Measurements from ENCODE around the gene STEAP2.
A peak's percentile ranks its signal among the peaks of the same experiment; 100 is the strongest.

Gene STEAP2

DNA sequence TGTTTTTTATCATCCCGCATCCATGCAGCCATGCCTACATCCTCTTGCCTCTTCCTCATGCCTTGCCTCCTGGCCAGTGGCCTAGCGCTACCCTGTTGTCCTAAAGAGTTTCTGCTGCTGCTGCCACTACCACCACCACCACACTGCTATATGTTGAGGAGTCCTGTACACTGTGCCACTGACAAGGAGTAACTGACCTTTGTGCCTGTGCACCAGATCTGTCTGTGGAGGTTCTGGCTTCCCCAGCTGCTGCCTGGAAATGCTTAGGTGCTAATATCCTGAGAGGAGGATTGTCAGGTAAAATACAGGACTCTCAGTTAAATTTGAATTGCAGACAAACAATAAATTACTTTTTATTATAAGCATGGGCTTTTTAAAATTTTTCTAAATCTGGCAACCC, 26.5 kb downstream of the STEAP2 start:
- Histone ChIP-seq H3K36me3 (ENCODE audit: control insufficient read depth, insufficient read depth, low read length) (no peaks in the 10 kb centered on the region), H3K4me3 (ENCODE audit: extremely low read depth, insufficient read depth, low read length, poor library complexity, severe bottlenecking) (no peak overlapping the region), H3K27ac (ENCODE audit: low read depth, low read length, severe bottlenecking) (no peak overlapping the region), H3K4me1 (ENCODE audit: control insufficient read depth, insufficient read depth, low read length, poor library complexity, severe bottlenecking) (no peaks in the 10 kb centered on the region), H3K9me3 (ENCODE audit: control insufficient read depth, low read length) (no peaks in the 10 kb centered on the region)
- WGBS, 2 experiments (ENCODE audit: insufficient coverage in 2 of 2): 100% methylated on average over 1 to 2 of the region's 2 CpGs

- H3K36me3 ChIP-seq (ENCODE audit: control insufficient read depth, insufficient read depth, low read length): no peaks in the 10 kb centered on the region
- no peak overlapping the region for H3K27ac ChIP-seq (ENCODE audit: low read depth, low read length, severe bottlenecking)
- no peak overlapping the region for H3K4me3 ChIP-seq (ENCODE audit: extremely low read depth, insufficient read depth, low read length, poor library complexity, severe bottlenecking)
- WGBS, 2 experiments (ENCODE audit: insufficient coverage in 2 of 2): 80% methylated on average over 1 of the region's 1 CpG; no CpG with 5 or more reads in 1 of the 2 experiments
- H3K4me1 ChIP-seq (ENCODE audit: control insufficient read depth, insufficient read depth, low read length, poor library complexity, severe bottlenecking): no peaks in the 10 kb centered on the region
- H3K9me3 ChIP-seq (ENCODE audit: control insufficient read depth, low read length): no peaks in the 10 kb centered on the region
Observed at GRCh38 chr7:90238583-90238982, 27.0 kb downstream of the STEAP2 start.

DNA sequence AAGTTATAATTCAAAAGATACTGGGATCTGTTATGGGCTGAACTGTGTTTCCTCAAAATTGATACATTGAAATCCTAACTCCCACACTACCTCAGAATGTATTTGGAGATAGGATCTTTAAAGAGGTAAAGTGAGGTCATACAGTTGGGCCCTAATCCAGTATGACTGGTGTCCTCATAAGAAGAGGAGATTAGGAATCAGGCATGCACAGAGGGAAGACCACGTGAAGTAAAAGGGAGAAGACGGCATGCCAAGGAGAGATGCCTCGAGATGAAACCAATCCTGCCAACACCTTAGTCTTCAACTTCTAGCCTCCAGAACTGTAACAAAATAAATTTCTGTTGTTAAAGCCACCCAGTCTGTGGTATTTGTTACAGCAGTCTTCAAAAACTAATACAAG, 27.5 kb downstream of the STEAP2 start:
- Histone ChIP-seq H3K9me3 (ENCODE audit: control insufficient read depth, low read length) (no peaks in the 10 kb centered on the region), H3K36me3 (ENCODE audit: control insufficient read depth, insufficient read depth, low read length) (no peaks in the 10 kb centered on the region), H3K4me3 (ENCODE audit: extremely low read depth, insufficient read depth, low read length, poor library complexity, severe bottlenecking) (no peak overlapping the region), H3K4me1 (ENCODE audit: control insufficient read depth, insufficient read depth, low read length, poor library complexity, severe bottlenecking) (no peaks in the 10 kb centered on the region), H3K27ac (ENCODE audit: low read depth, low read length, severe bottlenecking) (no peak overlapping the region)
- WGBS, 2 experiments (ENCODE audit: insufficient coverage in 2 of 2): 100% methylated on average over 1 of the region's 3 CpGs; no CpG with 5 or more reads in 1 of the 2 experiments

- H3K4me3 ChIP-seq (ENCODE audit: extremely low read depth, insufficient read depth, low read length, poor library complexity, severe bottlenecking): no peak overlapping the region
- H3K27ac ChIP-seq (ENCODE audit: low read depth, low read length, severe bottlenecking): no peak overlapping the region
- no peaks in the 10 kb centered on the region for H3K4me1 ChIP-seq (ENCODE audit: control insufficient read depth, insufficient read depth, low read length, poor library complexity, severe bottlenecking)
- no peaks in the 10 kb centered on the region for H3K36me3 ChIP-seq (ENCODE audit: control insufficient read depth, insufficient read depth, low read length)
- no peaks in the 10 kb centered on the region for H3K9me3 ChIP-seq (ENCODE audit: control insufficient read depth, low read length)
- 47 to 93% methylated on average over 2 to 6 of the region's 9 CpGs for WGBS, 2 experiments (ENCODE audit: insufficient coverage in 2 of 2)
Observed at GRCh38 chr7:90239625-90240228, 28.2 kb downstream of the STEAP2 start.

DNA sequence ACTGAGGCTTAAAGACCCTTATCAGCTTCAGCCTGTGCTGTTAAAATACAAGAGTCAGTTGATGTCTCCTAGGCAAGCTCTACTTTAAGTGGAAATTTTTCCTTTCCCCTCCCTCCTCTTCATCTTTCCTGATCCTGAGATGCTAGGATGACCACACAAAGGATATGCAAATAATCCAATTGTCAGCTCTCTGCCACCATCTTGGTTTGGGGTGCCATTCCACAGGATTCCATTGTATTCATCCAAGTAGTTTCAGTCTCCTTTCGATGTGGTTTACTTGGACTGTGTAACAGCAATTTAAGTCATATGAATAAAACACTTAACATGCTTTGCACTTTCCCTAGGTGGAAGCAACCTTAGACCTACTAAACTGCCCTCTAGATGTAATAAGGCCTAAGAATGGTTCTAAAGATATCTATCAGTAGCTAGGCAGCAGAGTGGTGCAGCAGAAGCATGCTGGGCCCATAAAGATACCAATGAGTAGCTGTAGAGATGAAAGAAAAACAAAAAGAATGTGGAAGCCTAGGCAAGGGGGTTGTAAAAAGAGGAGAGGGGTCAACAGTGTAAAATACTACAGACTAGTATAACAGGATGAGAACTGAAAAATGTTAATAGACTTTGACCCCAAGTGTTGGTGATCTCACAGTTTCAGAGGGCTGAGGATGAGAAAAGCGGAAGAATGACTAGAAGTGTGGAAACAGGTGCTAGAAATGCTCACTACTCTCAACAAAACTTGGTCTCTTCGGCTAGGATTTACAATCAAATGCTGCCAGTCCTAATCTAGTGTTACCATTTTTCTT, 31.0 kb downstream of the STEAP2 start:
- H3K36me3 ChIP-seq (ENCODE audit: control insufficient read depth, insufficient read depth, low read length): no peaks in the 10 kb centered on the region
- 89% methylated on average over 2 of the region's 3 CpGs; no CpG with 5 or more reads in 1 of the 2 experiments for WGBS, 2 experiments (ENCODE audit: insufficient coverage in 2 of 2)
- no peaks in the 10 kb centered on the region for H3K9me3 ChIP-seq (ENCODE audit: control insufficient read depth, low read length)
- H3K27ac ChIP-seq (ENCODE audit: low read depth, low read length, severe bottlenecking): no peak overlapping the region
- no peak overlapping the region for H3K4me3 ChIP-seq (ENCODE audit: extremely low read depth, insufficient read depth, low read length, poor library complexity, severe bottlenecking)
- H3K4me1 ChIP-seq (ENCODE audit: control insufficient read depth, insufficient read depth, low read length, poor library complexity, severe bottlenecking): peaks cover 10% of the 10 kb centered on the region

- no peak overlapping the region for H3K27ac ChIP-seq (ENCODE audit: low read depth, low read length, severe bottlenecking)
- peaks cover 10% of the 10 kb centered on the region for H3K4me1 ChIP-seq (ENCODE audit: control insufficient read depth, insufficient read depth, low read length, poor library complexity, severe bottlenecking)
- no peak overlapping the region for H3K4me3 ChIP-seq (ENCODE audit: extremely low read depth, insufficient read depth, low read length, poor library complexity, severe bottlenecking)
- 63% methylated on average over 1 of the region's 1 CpG; no CpG with 5 or more reads in 1 of the 2 experiments for WGBS, 2 experiments (ENCODE audit: insufficient coverage in 2 of 2)
- H3K9me3 ChIP-seq (ENCODE audit: control insufficient read depth, low read length): no peaks in the 10 kb centered on the region
- no peaks in the 10 kb centered on the region for H3K36me3 ChIP-seq (ENCODE audit: control insufficient read depth, insufficient read depth, low read length)
Observed at GRCh38 chr7:90243556-90243955, 32.0 kb downstream of the STEAP2 start.

- no peak overlapping the region for H3K27ac ChIP-seq (ENCODE audit: low read depth, low read length, severe bottlenecking)
- 8 to 20% methylated on average over 1 to 2 of the region's 6 CpGs for WGBS, 2 experiments (ENCODE audit: insufficient coverage in 2 of 2)
- no peaks in the 10 kb centered on the region for H3K9me3 ChIP-seq (ENCODE audit: control insufficient read depth, low read length)
- no peaks in the 10 kb centered on the region for H3K36me3 ChIP-seq (ENCODE audit: control insufficient read depth, insufficient read depth, low read length)
- H3K4me3 ChIP-seq (ENCODE audit: extremely low read depth, insufficient read depth, low read length, poor library complexity, severe bottlenecking): peak overlapping the region; percentile 64
- peaks cover 10% of the 10 kb centered on the region for H3K4me1 ChIP-seq (ENCODE audit: control insufficient read depth, insufficient read depth, low read length, poor library complexity, severe bottlenecking)
Observed at GRCh38 chr7:90244565-90244908, 33.0 kb downstream of the STEAP2 start.

- WGBS, 2 experiments (ENCODE audit: insufficient coverage in 2 of 2): 0 to 1% methylated on average over 45 to 47 of the region's 59 CpGs
- H3K4me3 ChIP-seq (ENCODE audit: extremely low read depth, insufficient read depth, low read length, poor library complexity, severe bottlenecking): peak within 1 kb of the TSS; percentile 64
- H3K27ac ChIP-seq (ENCODE audit: low read depth, low read length, severe bottlenecking): peak within 1 kb of the TSS; percentile 73
- H3K9me3 ChIP-seq (ENCODE audit: control insufficient read depth, low read length): no peaks in the 10 kb centered on the region
- no peaks in the 10 kb centered on the region for H3K36me3 ChIP-seq (ENCODE audit: control insufficient read depth, insufficient read depth, low read length)
- peaks cover 10% of the 10 kb centered on the region for H3K4me1 ChIP-seq (ENCODE audit: control insufficient read depth, insufficient read depth, low read length, poor library complexity, severe bottlenecking)
Observed at GRCh38 chr7:90244909-90245851, 33.6 kb downstream of the STEAP2 start, which contains the start of gene CFAP69. CFAP69 (plus strand) TSS chr7:90245174; CDS start chr7:90245425, 251 bp downstream.

GRCh38 chr7:90246171-90246570, 34.6 kb downstream of the STEAP2 start:
- WGBS, 2 experiments (ENCODE audit: insufficient coverage in 2 of 2): 4 to 5% methylated on average over 4 to 9 of the region's 9 CpGs
- Histone ChIP-seq H3K9me3 (ENCODE audit: control insufficient read depth, low read length) (no peaks in the 10 kb centered on the region), H3K4me3 (ENCODE audit: extremely low read depth, insufficient read depth, low read length, poor library complexity, severe bottlenecking) (peak overlapping the region; percentile 64), H3K36me3 (ENCODE audit: control insufficient read depth, insufficient read depth, low read length) (no peaks in the 10 kb centered on the region), H3K27ac (ENCODE audit: low read depth, low read length, severe bottlenecking) (no peak overlapping the region), H3K4me1 (ENCODE audit: control insufficient read depth, insufficient read depth, low read length, poor library complexity, severe bottlenecking) (peaks cover 10% of the 10 kb centered on the region)

DNA sequence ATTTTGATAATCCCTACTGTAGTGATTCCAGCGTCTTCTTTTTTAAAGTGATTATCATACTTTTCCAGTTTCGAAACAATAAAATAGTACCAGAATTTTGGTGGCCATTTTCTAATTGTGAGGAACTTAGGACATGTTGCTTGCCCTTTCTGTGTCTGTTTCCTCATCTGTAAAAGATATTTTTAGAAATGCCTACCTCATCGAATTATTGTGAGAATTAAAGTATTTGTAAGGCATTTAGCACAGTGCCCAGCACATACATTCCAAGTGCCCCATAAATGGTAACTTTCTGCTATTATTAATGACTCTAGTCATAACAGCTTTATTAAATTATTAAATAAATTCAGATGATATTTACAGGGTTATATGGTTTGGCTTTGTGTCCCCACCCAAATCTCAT, 37.2 kb downstream of the STEAP2 start:
- Histone ChIP-seq H3K27ac (ENCODE audit: low read depth, low read length, severe bottlenecking) (no peak overlapping the region), H3K4me3 (ENCODE audit: extremely low read depth, insufficient read depth, low read length, poor library complexity, severe bottlenecking) (no peak overlapping the region), H3K36me3 (ENCODE audit: control insufficient read depth, insufficient read depth, low read length) (no peaks in the 10 kb centered on the region), H3K4me1 (ENCODE audit: control insufficient read depth, insufficient read depth, low read length, poor library complexity, severe bottlenecking) (peaks cover 10% of the 10 kb centered on the region), H3K9me3 (ENCODE audit: control insufficient read depth, low read length) (no peaks in the 10 kb centered on the region)
- no CpG with 5 or more reads among the region's 3 CpGs for WGBS, 2 experiments (ENCODE audit: insufficient coverage in 2 of 2)
